Measurements from ENCODE around the gene VARS1.
"Not testable (repeated sequence)": the region's sequence is repeated elsewhere in the genome, so short reads cannot be mapped to it uniquely, and the experiment has no call there.

VARS1 gene

GRCh38 chr6:31821301-31822035 lies 25.9 kb upstream of the VARS1 start:
- peak; percentile 65 for DNase-seq

GRCh38 chr6:31820399-31820798 lies 24.8 kb upstream of the VARS1 start:
- not testable (repeated sequence) for DNase-seq

GRCh38 chr6:31819871-31820299 lies 24.3 kb upstream of the VARS1 start:
- DNase-seq: no peak

GRCh38 chr6:31817929-31818511 lies 22.5 kb upstream of the VARS1 start:
- not testable (repeated sequence) for DNase-seq

- DNase-seq: not testable (repeated sequence)
Observed at GRCh38 chr6:31817133-31817928, 21.8 kb upstream of the VARS1 start.

- DNase-seq: peak; percentile 98
Observed at GRCh38 chr6:31815025-31815838, 19.7 kb upstream of the VARS1 start, which contains the start of the genes HSPA1A and HSPA1L. HSPA1A (plus strand) TSS chr6:31815543; CDS start chr6:31815757, 214 bp downstream. HSPA1L (minus strand) TSS chr6:31815283; CDS start chr6:31811972, 3,311 bp downstream.

- DNase-seq: peak; percentile 98
Observed at GRCh38 chr6:31814677-31815024, 19.1 kb upstream of the VARS1 start.

GRCh38 chr6:31813465-31813849 lies 17.9 kb upstream of the VARS1 start:
- DNase-seq: no peak

- DNase-seq: no peak
Observed at GRCh38 chr6:31811645-31812044, 16.1 kb upstream of the VARS1 start.

- not testable (repeated sequence) for DNase-seq
Observed at GRCh38 chr6:31808599-31808998, 13.0 kb upstream of the VARS1 start.

GRCh38 chr6:31806470-31807272 lies 11.1 kb upstream of the VARS1 start, which contains the start of gene LSM2:
LSM2 (minus strand) TSS chr6:31806966; CDS start chr6:31806757, 209 bp downstream.
- peak; percentile 98 for DNase-seq

- no peak for DNase-seq
Observed at GRCh38 chr6:31805939-31806469, 10.5 kb upstream of the VARS1 start.

GRCh38 chr6:31801031-31801927 lies 5.7 kb upstream of the VARS1 start:
- DNase-seq: not testable (repeated sequence)

- DNase-seq: no peak
Observed at GRCh38 chr6:31799781-31800180, 4.2 kb upstream of the VARS1 start.

GRCh38 chr6:31797588-31797987 lies 2.0 kb upstream of the VARS1 start:
- DNase-seq: no peak

- DNase-seq: no peak
Observed at GRCh38 chr6:31796993-31797385, 1.4 kb upstream of the VARS1 start.

GRCh38 chr6:31794866-31795615 lies 511 bp downstream of the VARS1 start:
- peak; percentile 40 for DNase-seq

- no peak for DNase-seq
Observed at GRCh38 chr6:31794294-31794865, 1.2 kb downstream of the VARS1 start.

GRCh38 chr6:31793927-31794245 lies 1.7 kb downstream of the VARS1 start:
- DNase-seq: not testable (repeated sequence)
